ENCODE measurements around the gene ZNF606.

DNA sequence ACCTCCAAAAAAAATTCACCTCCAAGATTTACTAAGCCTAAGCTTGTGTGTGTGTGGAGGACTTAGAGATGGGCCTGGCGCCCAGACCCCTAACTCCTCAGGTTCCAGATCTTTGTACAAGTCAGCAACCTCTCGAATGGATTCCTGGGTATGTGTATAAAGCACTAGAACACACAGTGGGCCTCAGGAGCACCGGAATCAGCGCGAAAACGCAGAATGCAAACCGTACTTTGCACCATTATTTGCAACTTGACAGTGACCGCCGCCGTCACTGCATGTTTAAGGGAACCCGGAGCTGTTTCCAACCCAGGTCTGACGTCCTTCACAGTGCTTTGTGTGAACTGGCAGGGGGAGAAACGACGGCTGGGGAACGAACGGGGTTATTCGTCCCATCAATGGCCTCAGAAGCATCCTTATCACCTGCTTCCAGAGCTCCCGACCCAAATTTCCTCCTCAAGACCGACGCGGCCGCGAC lies 688 bp downstream of the ZNF606 start:
- TF ChIP-seq, protein P1, sequence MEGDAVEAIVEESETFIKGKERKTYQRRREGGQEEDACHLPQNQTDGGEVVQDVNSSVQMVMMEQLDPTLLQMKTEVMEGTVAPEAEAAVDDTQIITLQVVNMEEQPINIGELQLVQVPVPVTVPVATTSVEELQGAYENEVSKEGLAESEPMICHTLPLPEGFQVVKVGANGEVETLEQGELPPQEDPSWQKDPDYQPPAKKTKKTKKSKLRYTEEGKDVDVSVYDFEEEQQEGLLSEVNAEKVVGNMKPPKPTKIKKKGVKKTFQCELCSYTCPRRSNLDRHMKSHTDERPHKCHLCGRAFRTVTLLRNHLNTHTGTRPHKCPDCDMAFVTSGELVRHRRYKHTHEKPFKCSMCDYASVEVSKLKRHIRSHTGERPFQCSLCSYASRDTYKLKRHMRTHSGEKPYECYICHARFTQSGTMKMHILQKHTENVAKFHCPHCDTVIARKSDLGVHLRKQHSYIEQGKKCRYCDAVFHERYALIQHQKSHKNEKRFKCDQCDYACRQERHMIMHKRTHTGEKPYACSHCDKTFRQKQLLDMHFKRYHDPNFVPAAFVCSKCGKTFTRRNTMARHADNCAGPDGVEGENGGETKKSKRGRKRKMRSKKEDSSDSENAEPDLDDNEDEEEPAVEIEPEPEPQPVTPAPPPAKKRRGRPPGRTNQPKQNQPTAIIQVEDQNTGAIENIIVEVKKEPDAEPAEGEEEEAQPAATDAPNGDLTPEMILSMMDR (IDR thresholded peaks at IDR 0.05; ENCODE audit: poor library complexity): no peak
- no peak for TF ChIP-seq EZH2 (IDR thresholded peaks at IDR 0.05; ENCODE audit: borderline replicate concordance)

All from hepatocyte (in vitro differentiated cells).